HG03521 (cell line): Measurements from ENCODE around the gene ROMO1.

ENCODE experiments used
- ATAC-seq: cut with Tn5 transposase; IDR thresholded peaks from one replicate; pipeline ENCODE4 v1.9.1; 2021; ENCODE audit warnings: mild to moderate bottlenecking, moderate library complexity; ENCODE audit not compliant: unreplicated experiment

Gene ROMO1

GRCh38 chr20:35699127-35699956, at the start of gene ROMO1, which contains the start of gene NFS1:
Gene ROMO1 (plus strand): TSS chr20:35699405. CDS start chr20:35699633, 228 bp downstream.
Gene NFS1 (minus strand): TSS chr20:35699352. CDS start chr20:35699288, 64 bp downstream.
- peak; percentile 79 for ATAC-seq

- ATAC-seq: no peak
These were observed 48.6 kb upstream of the ROMO1 start for GRCh38 chr20:35650632-35651031.

GRCh38 chr20:35651958-35652357, 47.2 kb upstream of the ROMO1 start:
- no peak for ATAC-seq

- no peak for ATAC-seq
These were observed 46.4 kb upstream of the ROMO1 start for GRCh38 chr20:35652641-35653429.

GRCh38 chr20:35653430-35653734, 45.8 kb upstream of the ROMO1 start:
- ATAC-seq: no peak

GRCh38 chr20:35653893-35654292, 45.3 kb upstream of the ROMO1 start:
- ATAC-seq: no peak

GRCh38 chr20:35654415-35654814, 44.8 kb upstream of the ROMO1 start:
- no peak for ATAC-seq

GRCh38 chr20:35657271-35657670, 41.9 kb upstream of the ROMO1 start:
- no peak for ATAC-seq

GRCh38 chr20:35660122-35660937, 38.9 kb upstream of the ROMO1 start:
- ATAC-seq: no peak

GRCh38 chr20:35661053-35661452, 38.2 kb upstream of the ROMO1 start:
- no peak for ATAC-seq

- no peak for ATAC-seq
These were observed 37.3 kb upstream of the ROMO1 start for GRCh38 chr20:35661908-35662307.

GRCh38 chr20:35662551-35662950, 36.7 kb upstream of the ROMO1 start:
- no peak for ATAC-seq

- peak; percentile 24 for ATAC-seq
These were observed 35.4 kb upstream of the ROMO1 start for GRCh38 chr20:35663516-35664465.

GRCh38 chr20:35664466-35665206, 34.6 kb upstream of the ROMO1 start, which contains the start of the genes CPNE1 and RBM12:
Gene CPNE1 (minus strand): TSS chr20:35664900. CDS start chr20:35632923, 31,977 bp downstream.
Gene RBM12 (minus strand): TSS chr20:35664900. CDS start chr20:35655322, 9,578 bp downstream.
- ATAC-seq: peak; percentile 75

GRCh38 chr20:35665949-35666288, 33.3 kb upstream of the ROMO1 start:
- no peak for ATAC-seq

GRCh38 chr20:35669221-35669620, 30.0 kb upstream of the ROMO1 start:
- no peak for ATAC-seq

- no peak for ATAC-seq
These were observed 29.5 kb upstream of the ROMO1 start for GRCh38 chr20:35669681-35670080.

GRCh38 chr20:35673884-35674283, 25.3 kb upstream of the ROMO1 start:
- ATAC-seq: no peak

GRCh38 chr20:35674921-35675320, 24.3 kb upstream of the ROMO1 start:
- ATAC-seq: no peak
